Motor neuron (in vitro differentiated cells): ENCODE data around the gene TNN. TPM values are rescaled to one million over a fixed set of nuclear protein-coding genes. Genes with fewer than 3 reads are reported as not detected.
"Not testable (repeated sequence)": the region's sequence is repeated elsewhere in the genome, so short reads cannot be mapped to it uniquely, and the experiment has no call there.

Experiments used
- ATAC-seq, 8 experiments: fragments of 200-7000 bp; cut with Tn5 transposase; replicated peaks in 6 of 8; 2 replicates each; pipeline ENCODE4 v1.8.0; 2021; ENCODE audit warnings: mild to moderate bottlenecking in 8 of 8, moderate library complexity in 8 of 8
- H3K27ac ChIP-seq, 2 donors: fragments of 250-450 bp; sonication (Bioruptor Pico); 2 replicates each; pipeline ENCODE4 v1.9.0; 2021; ENCODE audit warnings: antibody characterized with exemption in 2 of 2, mild to moderate bottlenecking in 2 of 2, moderate library complexity in 1 of 2
- H3K4me1 ChIP-seq, 2 donors: fragments of 250-450 bp; sonication (Bioruptor Pico); replicated peaks in 1 of 2; 2 replicates each; pipeline ENCODE4 v1.6.1; 2021; ENCODE audit warnings: antibody characterized with exemption in 2 of 2, mild to moderate bottlenecking in 2 of 2, moderate library complexity in 1 of 2
- H3K4me3 ChIP-seq, 5 donors: fragments of 250-450 bp; sonication (Bioruptor Pico); 2 replicates each; pipeline ENCODE4 v1.9.0; 2021; ENCODE audit warnings: antibody characterized with exemption in 5 of 5, mild to moderate bottlenecking in 5 of 5, moderate library complexity in 4 of 5
- WGBS, 10 experiments: fragments of 450-650 bp; shearing (Covaris generic); methylation state at CpG; one replicate each; pipeline ENCODE4 v1.0.0; 2022; 5-methylcytosine and 5-hydroxymethylcytosine counted together
- in situ Hi-C, 9 experiments: fragments of 400-800 bp; cut with MboI; loops; one replicate each; pipeline ENCODE4 v1.15.0; 2021; ENCODE audit warnings: low sequenced_read_pairs in 9 of 9, low pct_unique_long_range_greater_than_20kb in 2 of 9; ENCODE audit not compliant: unreplicated experiment in 9 of 9
- total RNA-seq, 8 experiments: library from RNA; unstranded; fragments of 300-600 nt; gene quantifications; 2 replicates each; pipeline versions ENCODE4 v1.2.3 to v1.2.4, GENCODE V29; 2022

The TNN gene
- 1 to 10 TPM in 1 of 8 experiments, under 1 TPM in 5, not detected in 2; 0.09 to 6.6 (median 0.22) TPM for total RNA-seq

GRCh38 chr1:175067362-175068106 lies at the start of gene TNN:
Gene TNN, plus strand, starts transcription at chr1:175067833. Its CDS starts 9,586 bp downstream, at chr1:175077419.
- no peak within 1 kb of the TSS for H3K4me3 ChIP-seq
- ATAC-seq = no peak
- no peak within 1 kb of the TSS for H3K27ac ChIP-seq
- in situ Hi-C loops = no loop called here
- 0 to 84% (median 60%) methylated on average over 1 to 9 of the region's 9 CpGs; no CpG with 5 or more reads in 1 of the 10 experiments for WGBS, 10 experiments
- H3K4me1 ChIP-seq = peaks cover 13 to 15% of the 10 kb centered on the region in 2 donors

GRCh38 chr1:175019524-175019923 lies 48.1 kb upstream of the TNN start:
- Histone ChIP-seq H3K27ac (no peak overlapping the region), H3K4me3 (no peak overlapping the region), H3K4me1 (peaks cover 7 to 8% of the 10 kb centered on the region in 2 donors)
- in situ Hi-C loops = no loop called here
- ATAC-seq = no peak
- WGBS, 10 experiments = 75 to 100% (median 93%) methylated on average over 2 to 3 of the region's 3 CpGs; no CpG with 5 or more reads in 1 of the 10 experiments

GRCh38 chr1:175023043-175023921 lies 44.4 kb upstream of the TNN start, which contains the start of gene MRPS14:
Gene MRPS14, minus strand, starts transcription at chr1:175023425. Its CDS starts 17 bp downstream, at chr1:175023408.
- ATAC-seq = peak; percentile 90 to 98 (median 96)
- peak within 1 kb of the TSS; percentile 75 to 91 (median 89) for H3K4me3 ChIP-seq
- H3K27ac ChIP-seq = peak within 1 kb of the TSS; percentile 82 to 90
- 3 to 48% (median 7%) methylated on average over 3 to 33 of the region's 42 CpGs; no CpG with 5 or more reads in 1 of the 10 experiments for WGBS, 10 experiments
- peaks cover 7 to 8% of the 10 kb centered on the region in 2 donors for H3K4me1 ChIP-seq
- in situ Hi-C loops = no loop called here

- H3K4me1 ChIP-seq, in situ Hi-C loops, ATAC-seq: not testable (repeated sequence)
- Histone ChIP-seq H3K4me3 (peak overlapping the region; percentile 75 to 91 (median 89)), H3K27ac (peak overlapping the region; percentile 77 to 90)
- WGBS, 10 experiments = 40 to 100% (median 88%) methylated on average over 1 to 2 of the region's 2 CpGs; no CpG with 5 or more reads in 3 of the 10 experiments
Measured at GRCh38 chr1:175023922-175024242, 43.8 kb upstream of the TNN start.

- ATAC-seq = no peak
- no peak overlapping the region for H3K4me3 ChIP-seq
- in situ Hi-C loops = loop anchor here in 5 of 9 experiments (25.0 kb wide), 5 partner anchors 113 to 1838 kb away; no protein-coding TSS in a partner anchor
- H3K4me1 ChIP-seq = peaks cover 9 to 10% of the 10 kb centered on the region in 2 donors
- WGBS, 10 experiments = 65 to 100% (median 95%) methylated on average over 1 to 2 of the region's 2 CpGs; no CpG with 5 or more reads in 1 of the 10 experiments
- H3K27ac ChIP-seq = no peak overlapping the region
Measured at GRCh38 chr1:175024773-175025172, 42.9 kb upstream of the TNN start.

GRCh38 chr1:175033953-175034352 lies 33.7 kb upstream of the TNN start:
- in situ Hi-C loops = loop anchor here in 6 of 9 experiments (10.0 to 25.0 kb wide), 6 partner anchors 91 to 1828 kb away; no protein-coding TSS in a partner anchor
- Histone ChIP-seq H3K4me3 (no peak overlapping the region), H3K4me1 (peaks cover 2 to 10% of the 10 kb centered on the region in 2 donors), H3K27ac (no peak overlapping the region)
- WGBS, 10 experiments = 50 to 100% (median 83%) methylated on average over 1 to 4 of the region's 4 CpGs; no CpG with 5 or more reads in 3 of the 10 experiments
- ATAC-seq = no peak

- Histone ChIP-seq H3K4me3 (no peak overlapping the region), H3K4me1 (peaks cover 0 to 7% of the 10 kb centered on the region in 2 donors), H3K27ac (no peak overlapping the region)
- 0 to 89% (median 63%) methylated on average over 1 to 2 of the region's 2 CpGs; no CpG with 5 or more reads in 3 of the 10 experiments for WGBS, 10 experiments
- in situ Hi-C loops = loop anchor here in 6 of 9 experiments (10.0 to 25.0 kb wide), 6 partner anchors 90 to 1828 kb away; no protein-coding TSS in a partner anchor
- no peak for ATAC-seq
Measured at GRCh38 chr1:175034775-175035174, 32.9 kb upstream of the TNN start.

- Histone ChIP-seq H3K4me1 (no peaks in the 10 kb centered on the region), H3K4me3 (no peak overlapping the region), H3K27ac (no peak overlapping the region)
- 33 to 100% (median 83%) methylated on average over 1 to 6 of the region's 6 CpGs; no CpG with 5 or more reads in 1 of the 10 experiments for WGBS, 10 experiments
- ATAC-seq = peak in 2 of 8 experiments; percentile 75 to 86
- in situ Hi-C loops = loop anchor here in 6 of 9 experiments (10.0 to 25.0 kb wide), 6 partner anchors 89 to 1826 kb away; no protein-coding TSS in a partner anchor
Measured at GRCh38 chr1:175035865-175036264, 31.8 kb upstream of the TNN start.

- ATAC-seq = peak in 2 of 8 experiments; percentile 16 to 31
- Histone ChIP-seq H3K4me1 (no peaks in the 10 kb centered on the region), H3K27ac (no peak overlapping the region), H3K4me3 (no peak overlapping the region)
- WGBS, 10 experiments = 0 to 73% (median 46%) methylated on average over 1 to 3 of the region's 3 CpGs; no CpG with 5 or more reads in 1 of the 10 experiments
- in situ Hi-C loops = loop anchor here in 6 of 9 experiments (10.0 to 25.0 kb wide), 6 partner anchors 88 to 1826 kb away; no protein-coding TSS in a partner anchor
Measured at GRCh38 chr1:175036476-175036875, 31.2 kb upstream of the TNN start.

- in situ Hi-C loops = loop anchor here in 6 of 9 experiments (10.0 to 25.0 kb wide), 6 partner anchors 87 to 1825 kb away; no protein-coding TSS in a partner anchor
Measured at GRCh38 chr1:175037416-175037815, 30.2 kb upstream of the TNN start.

GRCh38 chr1:175040324-175040879 lies 27.2 kb upstream of the TNN start:
- Histone ChIP-seq H3K4me1 (no peaks in the 10 kb centered on the region), H3K4me3 (no peak overlapping the region), H3K27ac (no peak overlapping the region)
- in situ Hi-C loops = loop anchor here in 6 of 9 experiments (10.0 to 25.0 kb wide), 6 partner anchors 97 to 1822 kb away; no protein-coding TSS in a partner anchor
- no peak for ATAC-seq
- 0 to 90% (median 76%) methylated on average over 2 to 4 of the region's 4 CpGs; no CpG with 5 or more reads in 3 of the 10 experiments for WGBS, 10 experiments

More at GRCh38 chr1:175037416-175037815, 30.2 kb upstream of the TNN start:
- Histone ChIP-seq H3K27ac (no peak overlapping the region), H3K4me1 (no peaks in the 10 kb centered on the region), H3K4me3 (no peak overlapping the region)
- 0 to 82% (median 76%) methylated on average over 1 to 7 of the region's 7 CpGs; no CpG with 5 or more reads in 2 of the 10 experiments for WGBS, 10 experiments
- no peak for ATAC-seq

GRCh38 chr1:175042650-175043049 lies 25.0 kb upstream of the TNN start:
- no peak overlapping the region for H3K4me3 ChIP-seq
- no peak overlapping the region for H3K27ac ChIP-seq
- no peaks in the 10 kb centered on the region for H3K4me1 ChIP-seq
- no peak for ATAC-seq
- 11 to 81% (median 64%) methylated on average over 2 to 3 of the region's 3 CpGs for WGBS, 10 experiments
- in situ Hi-C loops = loop anchor here in 6 of 9 experiments (10.0 to 25.0 kb wide), 6 partner anchors 95 to 1820 kb away; no protein-coding TSS in a partner anchor
